Measurements from ENCODE around the gene HPD. TPM values are rescaled to one million over a fixed set of nuclear protein-coding genes. Genes with fewer than 3 reads are reported as not detected.

HPD gene
- total and polyA plus RNA-seq, 2 of the 4 experiments (the other 2 are of a cell fraction): 0.15 to 0.18 TPM

DNA sequence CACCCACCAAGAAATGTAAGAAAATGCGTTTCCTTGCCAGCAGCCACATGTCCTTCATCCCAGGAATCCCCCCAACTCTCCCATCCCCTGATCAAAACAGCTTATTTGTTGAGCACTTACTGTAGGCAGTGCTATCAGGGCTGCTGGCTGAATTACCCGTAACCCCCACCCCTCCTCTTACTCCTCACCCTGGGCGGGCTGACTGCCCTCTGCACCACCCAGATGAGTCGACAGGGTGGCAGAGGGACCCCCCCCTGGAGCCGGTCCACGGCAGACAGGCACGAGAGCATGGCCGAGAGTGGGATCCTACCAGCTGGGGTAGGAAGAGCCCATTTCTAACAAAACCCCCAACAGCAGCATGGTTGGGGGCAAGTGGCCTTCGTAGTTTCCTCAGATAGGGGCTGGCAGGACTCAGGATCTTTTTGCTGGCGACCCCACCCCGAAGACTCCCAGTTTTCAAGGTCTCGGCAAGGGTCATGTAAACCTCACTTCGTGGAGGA, 64.1 kb downstream of the HPD start (continued):
- TF ChIP-seq, protein P1, sequence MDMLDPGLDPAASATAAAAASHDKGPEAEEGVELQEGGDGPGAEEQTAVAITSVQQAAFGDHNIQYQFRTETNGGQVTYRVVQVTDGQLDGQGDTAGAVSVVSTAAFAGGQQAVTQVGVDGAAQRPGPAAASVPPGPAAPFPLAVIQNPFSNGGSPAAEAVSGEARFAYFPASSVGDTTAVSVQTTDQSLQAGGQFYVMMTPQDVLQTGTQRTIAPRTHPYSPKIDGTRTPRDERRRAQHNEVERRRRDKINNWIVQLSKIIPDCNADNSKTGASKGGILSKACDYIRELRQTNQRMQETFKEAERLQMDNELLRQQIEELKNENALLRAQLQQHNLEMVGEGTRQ (IDR thresholded peaks at IDR 0.05; ENCODE audit: low read depth, low read length): no peak

- Histone ChIP-seq H3K36me3 (ENCODE audit: control insufficient read depth, insufficient read depth, low read length) (peaks cover 9% of the 10 kb centered on the region; the same call in 1 of the 2 replicates), H3K4me2 (ENCODE audit: low read depth, low read length) (peak overlapping the region; percentile 93), H3K18ac (ENCODE audit: low read depth, low read length) (no peak overlapping the region), H4K20me1 (ENCODE audit: insufficient read depth, low read length) (peaks cover 8% of the 10 kb centered on the region; the same call in 1 of the 2 replicates), H3K4ac (ENCODE audit: low read depth, low read length) (peak overlapping the region; percentile 76), H3K14ac (replicated peaks; ENCODE audit: low read depth, low read length) (peak overlapping the region; percentile 61), H3K23ac (ENCODE audit: low read depth, low read length) (peak overlapping the region; percentile 54; the same call in 1 of the 2 replicates), H3K4me1 (ENCODE audit: control insufficient read depth, insufficient read depth, low read length) (peaks cover 26% of the 10 kb centered on the region), H2BK120ac (ENCODE audit: low read depth, low read length) (0 out of 2 replicates have a peak overlapping the region, but pooled peaks have one; percentile 55), H4K5ac (ENCODE audit: low read depth, low read length) (peak overlapping the region; percentile 17; the same call in 1 of the 2 replicates), H3K9me3 (ENCODE audit: control insufficient read depth, insufficient read depth, low read length) (no peaks in the 10 kb centered on the region), H3K56ac (ENCODE audit: extremely low read depth, insufficient read depth, low read length) (no peak overlapping the region), H3K9ac (ENCODE audit: low read depth, low read length) (peak overlapping the region; percentile 31), H3K79me1 (ENCODE audit: low read depth in 1 of 2, low read length in 2 of 2) (peaks cover 6 to 42% of the 10 kb centered on the region in 2 experiments; a peak in 3 of 4 replicates), H2AK9ac (replicated peaks; ENCODE audit: low read depth, low read length, poor library complexity) (peak overlapping the region; percentile 97), H3K9me1 (ENCODE audit: insufficient read depth, low read length) (peaks cover 6% of the 10 kb centered on the region; the same call in 1 of the 2 replicates), H2AFZ (replicated peaks; ENCODE audit: low read length, poor library complexity) (peak overlapping the region; percentile 95), H2BK5ac (ENCODE audit: low read depth, low read length, poor library complexity, severe bottlenecking) (peak overlapping the region; percentile 39), H2AK5ac (ENCODE audit: low read depth, low read length) (peak overlapping the region; percentile 69), H4K8ac (ENCODE audit: low read depth in 2 of 2, low read length in 2 of 2) (peak overlapping the region; percentile 8 to 72; a peak in 3 of 4 replicates), H2BK20ac (ENCODE audit: low read depth, low read length) (0 out of 2 replicates have a peak overlapping the region, but pooled peaks have one; percentile 38), H3K27me3 (ENCODE audit: control insufficient read depth, insufficient read depth, low read length) (no peaks in the 10 kb centered on the region), H3K27ac (ENCODE audit: insufficient read depth, low read length) (peak overlapping the region; percentile 28), H4K91ac (ENCODE audit: insufficient read depth, low read depth, low read length) (0 out of 2 replicates have a peak overlapping the region, but pooled peaks have one; percentile 7), H2BK15ac (ENCODE audit: low read depth, low read length) (no peak overlapping the region; the same call in 2 of the 3 replicates), H3K4me3 (ENCODE audit: insufficient read depth, low read depth, low read length) (peak overlapping the region; percentile 48)
- ATAC-seq (ENCODE audit: low read depth): peak; percentile 76
- intact Hi-C loops (cut with micrococcal nuclease) (loop anchor here (1.0 to 10.0 kb wide), 4 partner anchors 18 to 239 kb away; partner anchors contain the start of gene TMEM120B), in situ Hi-C loops (cut with MboI; ENCODE audit: low sequenced_read_pairs) (no loop called here), dilution Hi-C loops (cut with HindIII; ENCODE audit: low sequenced_read_pairs, unreplicated experiment) (no loop called here)
- ChIA-PET POLR2A (ENCODE audit: unreplicated experiment) (interaction anchor here (0.6 to 2.0 kb wide), 4 partner anchors 9 to 290 kb away, joined by 5 to 10 read pairs (median 5); no protein-coding TSS in a partner anchor), CTCF (interaction anchor here (0.5 to 3.9 kb wide), 35 partner anchors 9 to 1367 kb away, joined by 3 to 49 read pairs (median 5); partner anchors contain the start of genes PSMD9, SETD1B and TMEM120B)
- peak; percentile 89 for DNase-seq
- no TSS peak for BruUV-seq (replicated peaks)
- WGBS, 2 experiments (ENCODE audit: extremely low coverage in 2 of 2, insufficient read length in 1 of 2): 2% methylated on average over 33 of the region's 59 CpGs; no CpG with 5 or more reads in 1 of the 2 experiments
- TF ChIP-seq MAFK (IDR thresholded peaks at IDR 0.05; ENCODE audit: low read depth, low read length) (no peak), RCOR1 (IDR thresholded peaks at IDR 0.05; ENCODE audit: insufficient replicate concordance, low read length) (no peak), FOS (IDR thresholded peaks at IDR 0.05; ENCODE audit: low read depth, low read length) (0 out of 2 replicates have a peak, but pooled peaks have one; percentile 1), SMC3 (IDR thresholded peaks at IDR 0.05; ENCODE audit: low read depth, low read length) (peak; percentile 90), CEBPB (IDR thresholded peaks at IDR 0.05; ENCODE audit: low read depth, low read length) (no peak), MXI1 (IDR thresholded peaks at IDR 0.05; ENCODE audit: borderline replicate concordance, low read depth, low read length) (peak; percentile 76), POLR2A (IDR thresholded peaks at IDR 0.05; ENCODE audit: low read depth, low read length) (peak; percentile 38), RFX5 (IDR thresholded peaks at IDR 0.05; ENCODE audit: low read depth, low read length) (no peak), BHLHE40 (IDR thresholded peaks at IDR 0.05; ENCODE audit: low read depth, low read length) (peak; percentile 56; the same call in 1 of the 2 replicates), RAD21 (IDR thresholded peaks at IDR 0.05; ENCODE audit: low read length) (peak; percentile 95), ELK1 (IDR thresholded peaks at IDR 0.05; ENCODE audit: borderline replicate concordance, low read depth, low read length) (no peak)
These were observed 64.7 kb downstream of the HPD start for GRCh38 chr12:121793838-121794533.
